IPS-11a (cell line): Measurements from ENCODE around the gene MTA3.
"Not testable (repeated sequence)": the region's sequence is repeated elsewhere in the genome, so short reads cannot be mapped to it uniquely, and the experiment has no call there.

Source experiments
- H3K4me3 ChIP-seq: one replicate; pipeline ENCODE4 v1.5.1; 2013; ENCODE audit warnings: low read depth, low read length, control low read depth

The MTA3 gene

DNA sequence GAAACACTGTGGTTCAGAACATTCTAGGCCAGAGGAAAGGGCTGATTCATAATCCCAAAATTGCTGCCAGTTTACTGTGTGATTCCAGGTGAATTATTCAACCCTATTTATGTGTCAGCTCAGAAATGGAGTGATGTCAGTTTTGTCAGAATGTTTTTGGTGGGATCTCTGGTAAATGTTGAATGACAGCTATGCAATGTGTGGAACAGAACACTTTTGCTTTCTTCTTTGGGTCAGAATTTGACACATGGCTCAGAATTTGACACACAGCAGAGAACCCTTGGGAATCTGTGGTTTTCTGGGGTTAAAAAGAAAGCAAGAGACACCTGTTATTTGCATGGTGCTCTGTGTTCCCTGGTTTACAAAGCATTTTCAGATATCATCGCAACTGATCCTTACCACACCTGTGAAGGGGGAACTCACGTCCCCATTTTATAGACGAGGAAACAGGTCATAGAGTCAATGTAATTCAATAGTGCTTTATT lies 1.6 kb upstream of the MTA3 start:
- H3K4me3 ChIP-seq: no peak overlapping the region

DNA sequence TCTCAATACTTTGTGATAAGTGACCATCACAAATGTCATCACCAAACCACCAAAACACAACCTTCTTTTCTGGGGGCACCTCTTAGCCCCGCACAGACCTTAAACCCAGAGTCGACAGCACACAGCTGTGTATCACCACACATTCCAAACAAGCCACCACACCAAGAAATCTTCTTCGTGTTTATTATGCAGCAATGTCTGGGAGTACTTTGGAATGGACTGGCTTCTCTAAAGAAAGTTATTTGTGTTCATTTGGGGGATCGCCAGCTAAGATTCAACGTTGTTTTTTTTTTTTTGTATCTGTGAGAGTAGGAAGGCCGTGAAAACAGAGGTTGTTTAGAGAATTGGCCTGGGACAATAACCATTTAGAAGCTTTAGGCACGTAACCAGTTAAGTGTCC lies 1.1 kb upstream of the MTA3 start:
- H3K4me3 ChIP-seq: no peak overlapping the region

GRCh38 chr2:42567806-42568400 lies 529 bp upstream of the MTA3 start:
- H3K4me3 ChIP-seq: no peak overlapping the region

DNA sequence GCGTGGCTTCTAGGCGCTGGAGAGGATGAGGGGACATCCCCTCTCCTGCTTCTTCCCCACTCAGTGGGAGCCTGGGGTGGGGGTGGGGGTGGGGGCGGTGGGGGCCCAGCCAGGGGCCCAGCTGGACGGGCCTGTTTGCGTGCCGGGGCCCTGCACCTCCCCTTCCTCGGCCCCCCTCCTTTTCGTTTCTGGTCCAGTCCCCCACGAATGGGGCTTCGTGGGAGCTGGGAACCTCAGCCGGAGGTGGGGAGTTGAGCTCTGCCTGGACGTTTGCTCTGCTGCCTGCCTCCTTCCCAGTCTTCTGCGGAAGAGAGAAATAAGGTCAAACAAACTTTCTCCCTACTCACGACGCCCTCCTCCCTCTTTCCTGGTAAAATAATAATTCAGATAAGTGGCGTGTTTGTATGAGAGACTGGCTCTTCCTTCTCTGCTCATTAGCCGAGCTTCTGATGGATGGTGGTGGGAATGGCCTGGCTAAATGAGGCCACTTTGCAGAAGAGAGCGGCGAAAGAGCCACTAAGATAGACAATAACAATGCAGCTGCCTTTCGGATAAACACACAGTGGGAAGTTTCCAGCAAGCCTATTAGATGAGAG lies 782 bp downstream of the MTA3 start:
- peak overlapping the region; percentile 72 for H3K4me3 ChIP-seq

DNA sequence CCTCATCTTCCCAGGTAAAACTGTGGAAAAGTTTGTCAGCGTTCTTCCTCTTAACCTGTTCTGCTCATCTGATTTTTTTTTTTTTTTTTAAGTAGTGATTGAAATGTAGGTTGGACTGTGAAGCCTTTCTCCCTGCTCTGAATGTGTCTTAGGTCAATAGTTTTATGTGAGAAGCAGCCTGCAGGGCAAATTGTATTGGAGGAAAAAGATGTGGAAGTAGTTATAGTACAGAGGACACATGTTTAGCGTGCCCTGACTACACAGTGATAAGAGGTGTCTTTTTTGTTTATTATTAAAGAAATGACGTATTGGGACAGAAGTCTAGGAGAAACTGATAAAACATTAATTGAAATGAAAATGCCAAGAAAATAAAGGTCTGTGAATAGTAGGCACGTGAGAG lies 1.5 kb downstream of the MTA3 start:
- H3K4me3 ChIP-seq: peak overlapping the region; percentile 72

DNA sequence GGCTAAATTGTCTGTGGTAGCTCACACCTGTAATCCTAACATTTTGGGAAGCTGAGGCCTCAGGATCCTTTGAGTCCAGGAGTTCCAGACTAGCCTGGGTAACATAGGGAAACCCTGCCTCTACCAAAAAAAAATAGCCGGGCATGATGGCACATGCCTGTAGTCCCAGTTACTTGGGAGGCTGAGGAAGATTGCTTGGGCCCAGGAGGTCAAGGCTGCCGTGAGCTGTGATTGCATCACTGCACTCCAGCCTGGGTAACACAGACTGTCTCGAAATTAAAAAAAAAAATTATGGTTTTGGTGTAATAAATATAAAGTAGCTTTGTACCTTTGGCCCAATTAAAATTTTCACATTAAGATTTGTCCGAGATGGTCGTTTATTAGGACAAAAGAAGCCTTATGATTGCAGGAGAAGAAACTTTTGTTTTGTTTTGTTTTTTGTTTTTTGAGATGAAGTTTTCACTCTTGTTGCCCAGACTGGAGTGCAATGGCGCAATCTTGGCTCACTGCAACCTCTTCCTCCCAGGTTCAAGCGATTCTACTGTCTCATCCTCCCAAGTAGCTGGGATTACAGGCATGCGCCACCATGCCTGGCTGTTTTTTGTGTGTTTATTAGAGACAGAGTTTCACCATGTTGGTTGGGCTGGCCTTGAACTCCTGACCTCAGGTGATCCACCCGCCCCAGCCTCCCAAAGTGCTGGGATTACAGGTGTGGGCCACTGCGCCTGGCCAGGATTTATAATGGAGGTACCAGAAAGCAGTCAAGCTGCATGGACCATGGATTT lies 4.1 kb downstream of the MTA3 start:
- H3K4me3 ChIP-seq: no peak overlapping the region

DNA sequence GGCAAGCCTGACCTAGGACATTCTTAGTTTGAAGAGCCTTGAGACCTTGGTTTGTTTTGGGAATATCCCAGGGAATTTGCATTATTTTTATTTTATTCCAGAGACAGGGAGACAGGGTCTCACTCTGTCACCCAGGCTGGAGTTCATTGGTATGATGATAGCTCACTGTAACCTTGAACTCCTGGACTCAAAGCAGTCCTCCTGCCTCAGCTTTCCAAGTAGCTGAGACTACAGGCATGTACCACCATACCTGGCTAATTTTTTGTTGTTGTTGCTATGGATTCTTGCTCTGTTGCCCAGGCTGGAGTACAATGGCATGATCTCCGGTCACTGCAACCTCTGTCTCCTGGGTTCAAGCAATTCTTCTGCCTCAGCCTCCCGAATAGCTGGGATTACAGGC lies 4.8 kb downstream of the MTA3 start:
- H3K4me3 ChIP-seq: no peak overlapping the region

- no peak overlapping the region for H3K4me3 ChIP-seq
These were observed 7.1 kb downstream of the MTA3 start for GRCh38 chr2:42575458-42576064.

DNA sequence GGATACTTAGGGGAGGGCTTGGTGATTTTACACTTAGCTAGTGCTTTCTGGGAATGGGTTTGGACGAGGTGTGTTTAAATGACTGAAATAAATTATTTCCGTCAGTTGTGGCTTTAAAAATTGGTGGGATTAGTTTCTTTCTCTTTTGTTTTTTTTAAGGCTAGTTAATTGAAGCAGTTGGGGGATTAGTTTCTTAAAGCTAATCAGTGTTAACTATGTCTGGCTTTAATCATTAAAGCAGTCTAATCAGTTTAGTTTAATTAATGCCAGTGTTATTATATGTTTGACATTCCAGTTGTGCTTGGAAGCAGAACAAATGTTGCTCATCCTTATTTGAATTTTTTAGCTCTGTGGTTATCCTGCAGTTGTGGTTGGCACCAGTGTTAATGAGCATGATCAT lies 10.2 kb downstream of the MTA3 start:
- H3K4me3 ChIP-seq: no peak overlapping the region

- no peak overlapping the region for H3K4me3 ChIP-seq
These were observed 12.8 kb downstream of the MTA3 start for GRCh38 chr2:42581257-42581656.

DNA sequence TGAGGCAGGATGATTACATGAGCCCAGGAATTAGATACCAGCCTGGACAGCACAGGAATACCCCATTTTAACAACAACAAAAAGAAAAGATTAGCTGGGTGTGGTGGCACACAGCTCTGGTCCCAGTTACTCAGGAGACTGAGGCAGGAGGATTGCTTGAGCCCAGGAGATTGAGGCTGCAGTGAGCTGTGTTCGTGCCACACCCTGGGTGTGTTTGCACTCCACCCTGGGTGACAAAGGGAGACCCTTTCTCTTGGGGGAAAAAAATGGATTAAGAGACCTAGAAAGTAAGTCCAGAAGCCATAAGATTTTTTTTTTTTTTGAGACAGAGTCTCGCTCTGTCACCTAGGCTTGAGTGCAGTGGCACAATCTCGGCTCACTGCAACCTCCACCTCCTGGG lies 16.2 kb downstream of the MTA3 start:
- H3K4me3 ChIP-seq: not testable (repeated sequence)

GRCh38 chr2:42585779-42586178 lies 17.3 kb downstream of the MTA3 start:
- H3K4me3 ChIP-seq: no peak overlapping the region

- no peak overlapping the region for H3K4me3 ChIP-seq
These were observed 19.2 kb downstream of the MTA3 start for GRCh38 chr2:42587526-42588117.

DNA sequence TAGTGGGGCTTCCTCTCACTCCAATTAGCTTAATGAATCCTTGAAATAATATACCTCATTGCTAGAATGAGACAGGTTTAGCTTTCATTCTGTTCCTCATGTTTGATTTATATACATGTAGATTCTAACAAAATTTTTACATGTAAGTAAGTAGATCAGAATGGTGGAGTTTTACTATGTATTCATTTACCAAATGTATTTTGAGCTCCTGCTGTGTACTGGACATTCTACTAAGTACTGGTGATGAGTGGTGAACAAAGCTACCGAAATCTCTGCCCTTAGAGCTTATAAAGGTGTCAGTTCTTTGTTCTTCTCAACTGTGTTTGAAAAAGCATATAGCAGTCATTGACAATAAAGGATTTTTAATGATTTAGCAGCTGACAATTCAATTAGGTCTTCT lies 19.7 kb downstream of the MTA3 start:
- no peak overlapping the region for H3K4me3 ChIP-seq

DNA sequence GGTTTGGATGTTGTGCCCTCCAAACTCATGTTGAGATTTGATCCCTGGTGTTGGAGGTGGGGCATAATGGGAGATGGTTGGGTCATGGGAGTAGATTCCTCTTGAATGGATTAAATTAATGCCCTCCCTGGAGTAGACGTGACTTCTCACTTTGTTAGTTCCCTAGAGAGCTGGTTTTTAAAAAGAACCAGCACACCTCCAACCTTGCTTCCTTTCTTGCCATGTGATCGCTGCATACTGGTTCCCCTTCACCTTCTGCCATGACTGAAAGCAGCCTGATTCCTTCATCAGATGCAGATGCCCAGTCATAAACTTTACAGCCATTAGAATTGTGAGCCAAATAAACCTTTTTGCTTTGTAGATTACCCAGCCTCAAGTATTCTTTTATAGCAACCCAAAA lies 21.7 kb downstream of the MTA3 start:
- H3K4me3 ChIP-seq: no peak overlapping the region

GRCh38 chr2:42593282-42593681 lies 24.9 kb downstream of the MTA3 start:
- H3K4me3 ChIP-seq: no peak overlapping the region

GRCh38 chr2:42598656-42599055 lies 30.2 kb downstream of the MTA3 start:
- no peak overlapping the region for H3K4me3 ChIP-seq

GRCh38 chr2:42601076-42601475 lies 32.6 kb downstream of the MTA3 start:
- no peak overlapping the region for H3K4me3 ChIP-seq

GRCh38 chr2:42602218-42602875 lies 33.9 kb downstream of the MTA3 start:
- H3K4me3 ChIP-seq: no peak overlapping the region

- H3K4me3 ChIP-seq: no peak overlapping the region
These were observed 34.4 kb downstream of the MTA3 start for GRCh38 chr2:42602876-42603219.

DNA sequence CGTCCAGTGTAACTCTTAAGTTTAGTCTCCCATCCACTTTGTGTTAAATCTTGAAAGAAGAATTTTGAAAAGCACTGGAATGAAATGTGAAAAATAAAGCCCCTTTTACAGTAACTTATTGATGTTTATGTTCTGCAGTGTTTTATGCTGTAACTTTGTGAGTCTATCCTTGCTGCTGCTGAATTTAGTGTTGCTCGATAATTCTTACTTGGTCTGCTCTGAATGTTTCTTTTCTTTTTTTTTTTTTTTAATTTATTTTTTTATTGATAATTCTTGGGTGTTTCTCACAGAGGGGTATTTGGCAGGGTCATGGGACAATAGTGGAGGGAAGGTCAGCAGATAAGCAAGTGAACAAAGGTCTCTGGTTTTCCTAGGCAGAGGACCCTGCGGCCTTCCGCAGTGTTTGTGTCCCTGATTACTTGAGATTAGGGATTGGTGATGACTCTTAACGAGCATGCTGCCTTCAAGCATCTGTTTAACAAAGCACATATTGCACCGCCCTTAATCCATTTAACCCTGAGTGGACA lies 36.0 kb downstream of the MTA3 start:
- not testable (repeated sequence) for H3K4me3 ChIP-seq
